ENCODE data around the gene ABCC4.

ABCC4 gene

GRCh38 chr13:95233026-95233635 is 68.1 kb downstream of the ABCC4 start:
- DNase-seq (ENCODE audit: low spot score): no peak
- FAIRE-seq: no peak

GRCh38 chr13:95231393-95231792 is 69.9 kb downstream of the ABCC4 start:
- DNase-seq (ENCODE audit: low spot score) (no peak), FAIRE-seq (no peak)

DNA sequence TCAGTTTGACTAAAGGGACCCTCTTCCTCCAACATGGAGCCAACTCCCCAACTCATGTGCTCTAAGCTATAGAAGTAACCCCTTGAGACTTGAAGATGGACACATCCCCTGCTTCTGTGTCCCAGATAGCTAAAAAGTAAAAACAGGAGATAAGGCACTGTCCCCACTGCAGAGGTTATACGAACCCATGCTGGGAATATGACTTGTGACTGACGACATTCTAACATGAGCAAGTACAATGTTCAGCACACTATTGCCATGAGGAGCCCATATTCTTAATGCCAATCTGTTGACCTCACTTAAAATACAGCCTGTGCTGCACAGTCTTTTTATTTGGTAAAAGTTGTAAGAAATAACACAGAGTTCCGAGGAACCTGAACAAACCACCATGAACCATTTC is 71.4 kb downstream of the ABCC4 start:
- no peak for FAIRE-seq
- DNase-seq (ENCODE audit: low spot score): no peak

- no peak for FAIRE-seq
- no peak for DNase-seq (ENCODE audit: low spot score)
Observed at GRCh38 chr13:95228130-95228529, 73.1 kb downstream of the ABCC4 start.

GRCh38 chr13:95226932-95227695 is 74.1 kb downstream of the ABCC4 start:
- FAIRE-seq (no peak), DNase-seq (ENCODE audit: low spot score) (no peak)

DNA sequence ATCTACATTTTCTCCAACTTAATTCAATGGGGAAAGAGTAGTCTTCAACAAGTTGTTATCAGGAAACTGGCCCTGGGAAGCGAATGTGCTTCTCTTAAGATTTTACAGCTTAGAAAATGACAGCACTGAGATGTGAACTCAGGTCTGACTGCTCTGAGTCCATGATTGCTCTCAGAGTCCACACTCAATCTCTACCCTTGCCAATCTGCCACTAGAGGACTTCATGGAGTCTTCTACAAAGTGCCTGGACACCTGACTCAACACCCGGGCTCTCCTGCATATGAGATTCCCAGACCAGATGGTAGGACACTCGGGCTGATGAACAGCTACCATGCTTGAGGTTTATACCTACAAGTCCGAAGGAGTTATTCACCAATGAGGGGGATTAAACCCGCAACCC is 74.8 kb downstream of the ABCC4 start:
- no peak for DNase-seq (ENCODE audit: low spot score)
- FAIRE-seq: no peak

DNA sequence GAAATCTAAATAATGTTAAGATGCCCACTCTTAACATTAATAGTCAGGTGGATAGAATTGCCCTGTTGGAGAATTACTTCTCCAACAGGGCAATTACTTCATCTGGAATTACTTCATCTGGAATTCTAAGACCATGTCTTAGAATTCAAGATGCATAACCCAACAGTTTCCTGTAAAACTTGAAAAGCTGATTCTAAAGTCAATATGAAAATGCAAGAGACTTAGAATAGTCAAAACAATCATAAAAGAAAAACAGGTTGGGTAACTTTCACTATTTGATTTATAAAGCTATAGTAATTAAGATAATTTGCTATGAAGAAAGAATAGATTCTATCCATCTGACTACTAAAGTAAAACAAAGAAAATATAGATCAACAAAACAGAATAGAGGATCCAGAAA is 75.2 kb downstream of the ABCC4 start:
- FAIRE-seq: no peak

GRCh38 chr13:95224064-95224463 is 77.2 kb downstream of the ABCC4 start:
- FAIRE-seq: no peak
- DNase-seq (ENCODE audit: low spot score): no peak

More for the DNA sequence above, 75.2 kb downstream of the ABCC4 start:
- no peak for DNase-seq (ENCODE audit: low spot score)

- no peak for DNase-seq (ENCODE audit: low spot score)
- FAIRE-seq: no peak
Observed at GRCh38 chr13:95222733-95223018, 78.6 kb downstream of the ABCC4 start.

DNA sequence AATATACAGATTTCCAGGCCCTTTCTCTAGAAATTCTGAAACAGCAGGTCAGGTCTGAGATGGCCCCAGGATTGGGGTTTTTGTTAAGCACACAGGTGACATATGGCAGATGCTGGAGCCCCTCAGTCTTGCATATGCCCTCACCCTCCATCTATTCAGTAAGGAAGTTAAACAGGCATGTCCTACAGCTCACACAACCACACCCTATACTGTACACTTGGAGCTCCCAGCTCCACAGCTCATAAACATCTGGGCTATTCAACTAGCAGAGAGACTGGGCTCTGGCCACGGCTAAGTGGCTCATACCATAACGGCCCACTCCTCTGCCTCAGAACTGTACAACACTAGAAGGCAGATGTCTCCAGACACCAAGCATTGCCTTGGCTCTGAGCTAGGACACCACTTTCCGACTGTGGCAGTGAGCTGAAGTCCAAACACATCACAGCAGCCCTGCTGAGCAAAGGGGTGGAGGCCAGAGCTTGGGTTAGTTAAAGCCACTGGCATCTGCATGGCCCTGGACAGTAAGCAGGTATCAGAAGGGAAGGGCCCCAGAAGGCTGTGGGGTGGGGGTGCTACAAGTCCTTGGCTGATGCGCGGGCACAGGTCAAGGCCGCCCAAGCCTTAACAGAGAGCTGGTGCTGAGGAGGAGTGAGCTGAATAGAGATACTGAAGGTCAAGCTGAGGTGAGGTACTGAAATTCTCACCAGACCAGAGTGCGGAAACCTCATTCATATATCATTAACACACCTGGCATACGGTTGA is 79.1 kb downstream of the ABCC4 start:
- FAIRE-seq: no peak
- DNase-seq (ENCODE audit: low spot score): no peak

GRCh38 chr13:95220611-95221010 is 80.6 kb downstream of the ABCC4 start:
- DNase-seq (ENCODE audit: low spot score): no peak
- no peak for FAIRE-seq

DNA sequence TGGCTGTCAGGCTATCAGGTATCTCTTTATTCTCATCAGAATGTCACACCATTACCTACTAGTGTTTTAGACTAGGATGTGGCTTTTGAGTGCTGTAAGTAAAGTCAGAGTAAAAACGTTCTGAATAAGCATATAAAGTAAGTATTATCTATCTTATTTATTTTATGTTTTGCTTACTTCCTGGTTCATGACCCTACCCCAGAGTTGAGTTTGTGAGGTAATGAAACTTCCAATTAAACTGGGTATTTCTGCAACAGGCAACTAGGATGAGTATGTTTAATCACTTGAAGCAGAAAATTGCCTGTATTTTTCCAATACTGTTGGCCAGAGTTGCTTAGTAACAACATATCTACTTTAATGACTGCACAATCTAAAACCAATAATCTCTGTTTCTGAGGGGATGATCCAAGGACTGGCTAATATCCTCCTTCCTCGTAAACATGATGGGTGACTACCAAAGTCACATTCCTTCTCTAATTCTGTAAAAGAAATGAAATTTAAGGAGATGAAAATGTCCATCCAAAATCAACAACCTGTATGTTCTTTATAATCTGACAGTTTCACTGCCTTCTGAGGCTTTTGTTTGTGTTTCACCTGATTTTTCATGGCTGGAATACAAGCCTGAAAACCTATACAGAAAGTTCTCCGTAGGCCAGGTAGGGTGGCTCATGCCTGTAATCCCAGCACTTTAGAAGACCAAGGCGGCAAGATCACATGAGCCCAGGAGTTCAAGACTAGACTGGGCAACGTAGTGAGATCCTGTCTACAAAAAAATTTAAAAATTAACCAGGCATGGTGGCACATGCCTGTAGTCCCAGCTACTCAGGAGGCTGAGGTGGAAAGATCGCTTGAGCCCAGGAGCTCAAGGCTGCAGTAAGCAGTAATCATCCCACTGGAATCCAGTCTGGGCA is 83.1 kb downstream of the ABCC4 start:
- no peak for FAIRE-seq
- DNase-seq (ENCODE audit: low spot score): no peak

- DNase-seq (ENCODE audit: low spot score) (no peak), FAIRE-seq (no peak)
Observed at GRCh38 chr13:95216182-95216581, 85.1 kb downstream of the ABCC4 start.

- DNase-seq (ENCODE audit: low spot score) (no peak), FAIRE-seq (no peak)
Observed at GRCh38 chr13:95212983-95213850, 88.0 kb downstream of the ABCC4 start.

DNA sequence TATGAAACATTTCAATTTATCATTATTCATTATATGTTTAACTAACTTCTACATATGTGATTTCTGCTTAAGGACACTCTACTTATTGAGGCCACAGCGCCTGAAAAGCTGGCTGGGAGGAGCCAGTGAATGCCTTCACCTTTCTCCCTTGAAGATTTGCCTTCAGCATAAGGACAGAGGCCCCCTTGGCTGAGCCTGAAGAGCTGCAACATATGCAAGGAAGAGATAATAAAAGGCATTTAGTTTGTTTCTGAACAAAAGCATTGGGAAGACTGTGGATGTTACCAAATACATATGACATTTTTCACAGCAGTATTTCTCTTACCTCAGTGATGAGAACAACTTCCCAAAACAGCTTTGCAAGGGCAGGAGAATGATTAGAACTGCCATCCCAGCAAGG is 92.1 kb downstream of the ABCC4 start:
- no peak for FAIRE-seq
- DNase-seq (ENCODE audit: low spot score): no peak

- DNase-seq (ENCODE audit: low spot score): no peak
- FAIRE-seq: no peak
Observed at GRCh38 chr13:95207769-95208366, 93.4 kb downstream of the ABCC4 start.

DNA sequence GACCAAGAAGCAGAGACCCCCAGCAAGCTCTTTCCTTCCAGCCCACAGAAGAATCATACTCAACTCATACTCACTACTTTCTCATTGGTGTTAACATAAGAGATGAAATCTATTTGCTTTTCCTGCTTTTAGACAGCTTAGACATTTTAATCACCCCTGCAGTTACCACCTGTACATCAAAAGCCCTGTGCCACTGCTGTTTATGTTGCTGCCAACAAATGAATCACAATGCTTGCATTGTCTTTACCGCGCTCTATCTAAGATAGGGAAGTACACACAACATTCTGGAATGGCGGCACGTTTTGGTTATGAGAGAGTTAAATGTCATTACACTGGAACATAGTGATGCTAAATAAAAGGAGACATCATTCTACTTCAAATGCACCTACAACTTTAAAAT is 95.1 kb downstream of the ABCC4 start:
- DNase-seq (ENCODE audit: low spot score) (no peak), FAIRE-seq (no peak)

- DNase-seq (ENCODE audit: low spot score) (no peak), FAIRE-seq (no peak)
Observed at GRCh38 chr13:95204231-95204765, 97.0 kb downstream of the ABCC4 start.

DNA sequence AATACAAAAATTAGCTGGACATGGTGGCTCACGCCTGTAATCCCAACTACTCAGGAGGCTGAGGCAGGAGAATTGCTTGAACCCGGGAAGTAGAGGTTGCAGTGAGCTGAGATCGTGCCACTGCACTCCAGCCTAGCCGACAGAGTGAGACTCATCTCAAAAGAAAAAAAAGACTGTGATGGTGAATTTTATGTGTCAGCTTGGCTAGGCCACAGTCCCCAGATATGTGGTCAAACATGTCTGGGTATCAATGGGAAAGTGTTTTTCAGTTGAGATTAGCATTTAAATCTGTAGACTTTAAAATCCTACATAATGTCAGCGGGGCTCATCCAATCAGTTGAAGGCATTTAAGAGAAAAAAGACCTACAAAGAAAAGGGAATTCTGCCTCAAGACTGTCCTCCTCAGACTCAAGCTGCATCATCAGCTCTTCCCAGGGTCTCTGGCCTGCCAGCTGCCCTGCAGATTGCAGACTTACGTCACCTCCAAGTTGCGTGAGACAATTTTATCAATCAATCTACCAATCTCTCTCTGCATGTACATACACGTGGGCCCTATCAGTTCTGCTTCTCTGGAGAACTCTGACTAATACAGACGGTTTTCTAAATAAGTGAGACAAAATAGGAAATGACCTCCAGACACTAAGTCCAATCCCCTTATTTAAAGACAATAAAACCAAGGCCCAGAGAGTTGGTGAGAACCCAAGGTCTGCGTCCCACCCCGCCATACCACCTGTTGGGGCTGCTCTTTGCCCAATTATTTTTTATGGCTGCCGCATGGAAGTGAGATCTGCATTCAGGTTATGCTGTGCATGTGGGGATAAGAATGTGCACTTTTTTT is 99.2 kb downstream of the ABCC4 start:
- no peak for DNase-seq (ENCODE audit: low spot score)
- FAIRE-seq: no peak

Measured in urothelium cell line (cell line).